Endothelial cell of umbilical vein (primary cell): ENCODE measurements around the gene PRKG1.

ENCODE experiments used
- CTCF ChIP-seq, 2 donors: IDR thresholded peaks; 1 replicate in 1 of 2; 2 replicates in 1 of 2; pipeline ENCODE4 v1.5.1; 2011; ENCODE audit warnings: low read length in 2 of 2, mild to moderate bottlenecking in 2 of 2, moderate library complexity in 2 of 2, control low read depth in 1 of 2, inconsistent platforms in 1 of 2, low read depth in 1 of 2; ENCODE audit not compliant: insufficient read depth in 1 of 2; ENCODE audit errors: extremely low read depth in 1 of 2
- EZH2 ChIP-seq: IDR thresholded peaks from 2 replicates; pipeline ENCODE4 v1.6.1; 2012; ENCODE audit warnings: borderline replicate concordance, low read depth, mild to moderate bottlenecking, moderate library complexity, low read length, inconsistent platforms; ENCODE audit not compliant: severe bottlenecking
- FOS ChIP-seq: IDR thresholded peaks from 2 replicates; pipeline ENCODE4 v1.6.1; 2011; ENCODE audit warnings: mild to moderate bottlenecking, low read length, moderate library complexity, borderline replicate concordance; ENCODE audit not compliant: insufficient read depth
- MAX ChIP-seq: IDR thresholded peaks from 2 replicates; pipeline ENCODE4 v1.6.1; 2011; ENCODE audit not compliant: insufficient read depth, insufficient read length
- MYC ChIP-seq: IDR thresholded peaks from one replicate; pipeline ENCODE4 v1.6.1; 2011; ENCODE audit warnings: mild to moderate bottlenecking, low read depth, low read length
- POLR2A ChIP-seq: IDR thresholded peaks from 2 replicates; pipeline ENCODE4 v1.6.1; 2012; ENCODE audit warnings: low read depth, mild to moderate bottlenecking, control low read depth, low read length
- POLR2AphosphoS5 ChIP-seq: IDR thresholded peaks from 2 replicates; pipeline ENCODE4 v1.6.1; 2012; ENCODE audit warnings: low read depth, mild to moderate bottlenecking, control low read depth, low read length, moderate library complexity; ENCODE audit not compliant: insufficient read depth

GRCh38 chr10:52019077-52019555 lies 944.8 kb downstream of the PRKG1 start:
- TF ChIP-seq CTCF (IDR thresholded peaks at IDR 0.05; ENCODE audit: extremely low read depth in 1 of 2, insufficient read depth in 1 of 2, low read depth in 1 of 2, low read length in 2 of 2) (no peak), POLR2A (no peak), EZH2 (no peak), POLR2AphosphoS5 (no peak), MYC (no peak), FOS (no peak), MAX (no peak)
